ENCODE data around the gene PTK7.

- TF ChIP-seq GATA2 (IDR thresholded peaks at IDR 0.05; ENCODE audit: low read depth, low read length) = no peak
- TF ChIP-seq GATA3 (IDR thresholded peaks at IDR 0.05; ENCODE audit: low read depth, low read length) = no peak
These were observed 1.3 kb downstream of the PTK7 start for GRCh38 chr6:43077333-43077809.
